GM23248 (cell line): ENCODE results near the gene ZNF48. TPM values are rescaled to one million over a fixed set of nuclear protein-coding genes. Genes with fewer than 3 reads are reported as not detected.

Experiments used
- DNase-seq: peaks from one replicate; pipeline ENCODE4 v3.0.0-alpha.2; 2015
- H2AFZ ChIP-seq: fragments of 200-600 bp; sonication (generic); 2 replicates; pipeline ENCODE4 v1.6.1; 2016; ENCODE audit warnings: antibody characterized with exemption
- H3F3A ChIP-seq: fragments of 200-600 bp; sonication (generic); 2 replicates; pipeline ENCODE4 v1.6.1; 2016; ENCODE audit warnings: mild to moderate bottlenecking, antibody characterized with exemption, mixed run types; ENCODE audit not compliant: insufficient read depth
- H3K27ac ChIP-seq: fragments of 200-600 bp; sonication (generic); 2 replicates; pipeline ENCODE4 v1.5.1; 2016; ENCODE audit warnings: mild to moderate bottlenecking
- H3K27me3 ChIP-seq: fragments of 200-600 bp; sonication (generic); replicated peaks from 2 replicates; pipeline ENCODE4 v1.6.1; 2016; ENCODE audit warnings: mild to moderate bottlenecking; ENCODE audit not compliant: insufficient read depth
- H3K36me3 ChIP-seq: fragments of 200-600 bp; sonication (generic); 2 replicates; pipeline ENCODE4 v1.6.1; 2016; ENCODE audit warnings: low read depth, mild to moderate bottlenecking
- H3K4me1 ChIP-seq: fragments of 200-600 bp; sonication (generic); 2 replicates; pipeline ENCODE4 v1.6.1; 2016; ENCODE audit warnings: mild to moderate bottlenecking; ENCODE audit not compliant: insufficient read depth
- H3K4me2 ChIP-seq: fragments of 200-600 bp; sonication (generic); one replicate; pipeline ENCODE4 v1.6.1; 2016; ENCODE audit warnings: mild to moderate bottlenecking; ENCODE audit not compliant: unreplicated experiment
- H3K4me3 ChIP-seq: fragments of 200-600 bp; sonication (generic); 2 replicates; pipeline ENCODE4 v1.5.1; 2016; ENCODE audit warnings: mild to moderate bottlenecking
- H3K79me2 ChIP-seq: fragments of 200-600 bp; sonication (generic); 2 replicates; pipeline ENCODE4 v1.6.1; 2016; ENCODE audit warnings: mild to moderate bottlenecking; ENCODE audit not compliant: insufficient read depth
- H3K9ac ChIP-seq: fragments of 200-600 bp; sonication (generic); 2 replicates; pipeline ENCODE4 v1.6.1; 2016; ENCODE audit warnings: mild to moderate bottlenecking
- H3K9me2 ChIP-seq: fragments of 200-600 bp; sonication (generic); 2 replicates; pipeline ENCODE4 v1.6.1; 2016; ENCODE audit warnings: mixed run types, mild to moderate bottlenecking, moderate library complexity; ENCODE audit not compliant: insufficient read depth
- H3K9me3 ChIP-seq: fragments of 200-600 bp; sonication (generic); one replicate; pipeline ENCODE4 v1.6.1; 2017; ENCODE audit warnings: low read depth
- H4K20me1 ChIP-seq: fragments of 200-600 bp; sonication (generic); 2 replicates; pipeline ENCODE4 v1.6.0; 2016; ENCODE audit not compliant: insufficient read depth
- EZH2 ChIP-seq: fragments of 200-600 bp; sonication (generic); IDR thresholded peaks from 2 replicates; pipeline ENCODE4 v1.6.1; 2018; ENCODE audit warnings: antibody characterized with exemption, mild to moderate bottlenecking; ENCODE audit not compliant: insufficient read depth, poor library complexity, severe bottlenecking
- EZH2phosphoT487 ChIP-seq: fragments of 200-600 bp; sonication (generic); IDR thresholded peaks from 2 replicates; pipeline ENCODE4 v1.6.1; 2018; ENCODE audit warnings: antibody characterized with exemption, moderate library complexity, mild to moderate bottlenecking, low read depth; ENCODE audit not compliant: insufficient read depth
- WGBS, 2 experiments: methylation state at CpG; one replicate each; pipeline ENCODE4 v1.1.6; 2015 to 2017; ENCODE audit warnings: low lambda C conversion rate in 2 of 2, low coverage in 1 of 2; ENCODE audit errors: missing lambda C conversion rate in 2 of 2; 5-methylcytosine and 5-hydroxymethylcytosine counted together
- in situ Hi-C: fragments of 300-500 bp; cut with MboI; formaldehyde crosslinking; loops from 2 replicates; pipeline ENCODE4 v1.15.0; 2020
- polyA plus RNA-seq: library from polyadenylated mRNA; unstranded; fragments of >200 nt; fragmentation: Nextera tagmentation; extraction: Ambion mirVana; gene quantifications from 2 replicates; pipeline ENCODE4 v1.2.1, GENCODE V29; 2016
- total RNA-seq: library from RNA; depleted of rRNA; stranded (reverse); fragments of >200 nt; shearing (Covaris generic); gene quantifications from 2 replicates; pipeline ENCODE4 v1.2.3, GENCODE V29; 2014

The ZNF48 gene
- total and polyA plus RNA-seq, 2 experiments from 2014 or later, result 0.81 to 16.2 TPM

DNA sequence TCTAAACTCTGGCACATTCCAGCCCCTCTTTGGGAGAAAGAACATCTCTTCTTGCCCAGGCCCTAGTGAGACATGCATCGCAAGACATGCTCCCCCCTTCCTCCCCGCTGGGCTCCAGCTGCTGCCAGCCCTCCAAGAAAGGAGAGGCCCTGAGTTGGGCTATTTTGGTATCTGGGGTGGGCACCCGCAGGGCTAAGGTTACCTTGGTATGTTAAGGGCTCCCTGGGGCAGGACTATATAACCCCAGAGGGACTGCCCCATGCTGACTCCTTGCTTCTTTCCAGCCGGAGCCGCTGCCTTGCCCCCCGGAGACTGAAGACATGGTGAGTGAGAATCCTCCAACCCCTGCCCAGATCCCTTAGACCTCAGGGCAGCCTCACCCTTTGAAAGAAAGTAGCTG, 20.7 kb upstream of the ZNF48 start, which contains the start of gene MYL11:
Gene MYL11 (plus strand): TSS at position 265 of the 400 bp plus-strand sequence. CDS start 56 bp downstream, at position 321.
- Histone ChIP-seq H3K36me3 (no peaks in the 10 kb centered on the region), H3K4me1 (peaks cover 8% of the 10 kb centered on the region), H3K27me3 (no peaks in the 10 kb centered on the region), H3K4me2 (no peak within 1 kb of the TSS), H3K79me2 (peaks cover 4% of the 10 kb centered on the region), H3K9ac (no peak within 1 kb of the TSS), H3K9me2 (no peaks in the 10 kb centered on the region), H3K4me3 (no peak within 1 kb of the TSS), H2AFZ (no peak within 1 kb of the TSS), H3K9me3 (no peaks in the 10 kb centered on the region), H4K20me1 (no peaks in the 10 kb centered on the region), H3K27ac (no peak within 1 kb of the TSS), H3F3A (0 out of 2 replicates have a peak, but pooled peaks cover 3% of the 10 kb centered on the region)
- in situ Hi-C loops, result no loop called here
- 78 to 87% methylated on average over 6 of the region's 6 CpGs for WGBS, 2 experiments
- no peak for TF ChIP-seq EZH2
- no peak for TF ChIP-seq EZH2phosphoT487
- DNase-seq, result no peak

GRCh38 chr16:30375864-30376263, 19.4 kb upstream of the ZNF48 start:
- H2AFZ ChIP-seq, result no peak overlapping the region
- no peaks in the 10 kb centered on the region for H3K36me3 ChIP-seq
- H3K4me2 ChIP-seq, result no peak overlapping the region
- H3K9me2 ChIP-seq, result no peaks in the 10 kb centered on the region
- 0 out of 2 replicates have a peak, but pooled peaks cover 3% of the 10 kb centered on the region for H3F3A ChIP-seq
- H3K4me1 ChIP-seq, result peaks cover 8% of the 10 kb centered on the region
- no peak for TF ChIP-seq EZH2phosphoT487
- no peak for TF ChIP-seq EZH2
- no peaks in the 10 kb centered on the region for H3K9me3 ChIP-seq
- in situ Hi-C loops, result no loop called here
- no peak overlapping the region for H3K27ac ChIP-seq
- H3K79me2 ChIP-seq, result no peaks in the 10 kb centered on the region
- no peak overlapping the region for H3K4me3 ChIP-seq
- H3K9ac ChIP-seq, result no peak overlapping the region
- H3K27me3 ChIP-seq, result no peaks in the 10 kb centered on the region
- H4K20me1 ChIP-seq, result no peaks in the 10 kb centered on the region
- WGBS, 2 experiments, result 91 to 93% methylated on average over 8 of the region's 8 CpGs
- DNase-seq, result no peak

DNA sequence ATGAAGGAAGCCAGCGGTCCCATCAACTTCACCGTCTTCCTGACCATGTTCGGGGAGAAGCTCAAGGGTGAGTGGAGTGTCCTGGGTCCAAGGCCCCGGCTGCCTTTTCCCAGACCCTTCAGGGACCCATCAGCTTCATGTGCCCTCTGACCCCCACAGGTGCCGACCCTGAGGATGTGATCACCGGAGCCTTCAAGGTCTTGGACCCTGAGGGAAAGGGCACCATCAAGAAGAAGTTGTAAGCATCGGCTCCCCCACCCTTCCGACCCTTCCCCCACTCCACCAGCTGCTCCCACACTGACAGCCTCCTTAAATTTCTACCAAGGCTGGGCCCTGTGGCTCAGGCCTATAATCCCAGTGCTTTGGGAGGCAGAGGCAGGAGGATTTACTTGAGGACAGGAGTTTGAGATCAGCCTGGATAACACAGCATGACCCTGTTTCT, 18.7 kb upstream of the ZNF48 start:
- H3K27ac ChIP-seq, result no peak overlapping the region
- DNase-seq, result no peak

DNA sequence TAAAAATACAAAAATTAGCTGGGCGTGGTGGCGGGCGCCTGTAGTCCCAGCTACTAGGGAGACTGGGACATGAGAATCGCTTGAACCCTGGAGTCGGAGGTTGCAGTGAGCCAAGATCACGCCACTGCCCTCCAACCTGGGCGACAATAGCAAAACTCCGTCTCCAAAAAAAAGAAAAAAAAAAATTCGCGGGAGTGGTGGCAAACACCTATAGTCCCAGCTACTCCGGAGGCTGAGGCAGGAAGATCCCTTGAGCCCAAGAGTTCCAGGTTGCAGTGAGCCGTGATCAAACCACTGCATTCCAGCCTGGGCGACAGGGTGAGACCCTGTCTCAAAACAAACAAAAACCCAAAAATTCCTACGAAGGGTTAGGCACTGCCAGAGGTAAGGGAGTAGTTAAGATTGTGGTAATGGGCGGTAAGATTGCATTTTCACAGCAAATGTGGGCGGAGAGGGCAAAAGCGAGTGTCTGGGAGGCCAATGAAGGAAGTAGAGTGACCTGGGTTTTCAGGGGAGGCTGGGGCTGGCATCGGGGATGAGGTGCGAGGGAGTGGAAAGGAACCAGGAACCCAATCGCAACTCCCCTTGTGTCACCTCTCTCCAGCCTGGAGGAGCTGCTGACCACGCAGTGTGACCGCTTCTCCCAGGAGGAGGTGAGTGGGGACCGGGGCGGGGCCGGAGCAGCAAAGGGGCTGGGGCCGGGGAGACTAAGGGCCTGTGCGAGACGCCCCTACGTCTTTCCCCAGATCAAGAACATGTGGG, 18.0 kb upstream of the ZNF48 start:
- 46 to 51% methylated on average over 22 to 25 of the region's 29 CpGs for WGBS, 2 experiments
- TF ChIP-seq EZH2phosphoT487, result no peak
- TF ChIP-seq EZH2, result no peak
- 0 out of 2 replicates have a peak, but pooled peaks cover 3% of the 10 kb centered on the region for H3F3A ChIP-seq
- no peaks in the 10 kb centered on the region for H3K79me2 ChIP-seq
- H3K9me3 ChIP-seq, result no peaks in the 10 kb centered on the region
- no peak for DNase-seq
- H3K27me3 ChIP-seq, result no peaks in the 10 kb centered on the region
- peak overlapping the region; percentile 80 for H3K4me3 ChIP-seq
- no peaks in the 10 kb centered on the region for H3K9me2 ChIP-seq
- peaks cover 4% of the 10 kb centered on the region for H3K4me1 ChIP-seq
- peak overlapping the region; percentile 95 for H3K4me2 ChIP-seq
- peak overlapping the region; percentile 92 for H2AFZ ChIP-seq
- peak overlapping the region; percentile 97 for H3K9ac ChIP-seq
- H3K36me3 ChIP-seq, result no peaks in the 10 kb centered on the region
- in situ Hi-C loops, result no loop called here
- no peaks in the 10 kb centered on the region for H4K20me1 ChIP-seq
- peak overlapping the region; percentile 100 for H3K27ac ChIP-seq

More for the DNA sequence above, 18.7 kb upstream of the ZNF48 start:
- H3K79me2 ChIP-seq, result no peaks in the 10 kb centered on the region
- no peak overlapping the region for H3K9ac ChIP-seq
- in situ Hi-C loops, result no loop called here
- 97 to 98% methylated on average over 8 of the region's 8 CpGs for WGBS, 2 experiments
- no peak for TF ChIP-seq EZH2phosphoT487
- no peak for TF ChIP-seq EZH2
- no peaks in the 10 kb centered on the region for H4K20me1 ChIP-seq
- H3K4me1 ChIP-seq, result peaks cover 5% of the 10 kb centered on the region
- no peaks in the 10 kb centered on the region for H3K36me3 ChIP-seq
- no peak overlapping the region for H3K4me2 ChIP-seq
- H3K9me3 ChIP-seq, result no peaks in the 10 kb centered on the region
- no peak overlapping the region for H2AFZ ChIP-seq
- no peaks in the 10 kb centered on the region for H3K27me3 ChIP-seq
- H3K9me2 ChIP-seq, result no peaks in the 10 kb centered on the region
- 0 out of 2 replicates have a peak, but pooled peaks cover 3% of the 10 kb centered on the region for H3F3A ChIP-seq
- no peak overlapping the region for H3K4me3 ChIP-seq
